IMR-90 (cell line): ENCODE results near the gene KCNQ5. TPM values are rescaled to one million over a fixed set of nuclear protein-coding genes. Genes with fewer than 3 reads are reported as not detected.
A peak's percentile ranks its signal among the peaks of the same experiment; 100 is the strongest.

Experiments used
- ATAC-seq: fragments of 200-7000 bp; cut with Tn5 transposase; 2 replicates; pipeline ENCODE4 v1.9.1; 2020; ENCODE audit warnings: low read depth, mild to moderate bottlenecking, moderate library complexity
- BruUV-seq: library from RNA; stranded (reverse); fragments of 400-500 nt; replicated peaks from 2 replicates; lab custom pipeline; 2021; lab: Mats Ljungman, UMichigan
- CTCF ChIA-PET: fragments of 300-600 bp; formaldehyde crosslinking; extraction: SDS; loops from one replicate; lab custom pipeline; 2021; ENCODE audit warnings: antibody characterized with exemption; lab: Yijun Ruan, JAX
- POLR2A ChIA-PET: fragments of 300-600 bp; sonication (Branson Sonifier 250); formaldehyde crosslinking; loops from one replicate; lab custom pipeline; 2022; ENCODE audit warnings: antibody characterized with exemption; ENCODE audit not compliant: unreplicated experiment; lab: Charles Lee
- DNase-seq: peaks from one replicate; pipeline ENCODE4 v3.0.0; 2013
- H2AFZ ChIP-seq: replicated peaks from 2 replicates; pipeline ENCODE3; 2013; ENCODE audit warnings: low read length, mild to moderate bottlenecking; ENCODE audit not compliant: poor library complexity
- H2AK5ac ChIP-seq: 2 replicates; pipeline ENCODE4 v1.6.1; 2013; ENCODE audit warnings: low read depth, low read length, inconsistent platforms
- H2AK9ac ChIP-seq: replicated peaks from 2 replicates; pipeline ENCODE3; 2013; ENCODE audit warnings: mild to moderate bottlenecking, low read depth, low read length, moderate library complexity; ENCODE audit not compliant: poor library complexity
- H2BK120ac ChIP-seq: 2 replicates; pipeline ENCODE4 v1.6.1; 2013; ENCODE audit warnings: low read depth, low read length, inconsistent platforms
- H2BK15ac ChIP-seq: 3 replicates; pipeline ENCODE4 v1.6.1; 2013; ENCODE audit warnings: low read depth, low read length, inconsistent platforms
- H2BK20ac ChIP-seq: 2 replicates; pipeline ENCODE4 v1.6.1; 2013; ENCODE audit warnings: low read depth, mild to moderate bottlenecking, inconsistent platforms, low read length, moderate library complexity
- H2BK5ac ChIP-seq: 2 replicates; pipeline ENCODE4 v1.6.1; 2013; ENCODE audit warnings: mild to moderate bottlenecking, low read depth, low read length, inconsistent platforms; ENCODE audit not compliant: poor library complexity, severe bottlenecking
- H3K14ac ChIP-seq: replicated peaks from 2 replicates; pipeline ENCODE4 v1.6.1; 2013; ENCODE audit warnings: low read depth, low read length, inconsistent platforms
- H3K18ac ChIP-seq: 2 replicates; pipeline ENCODE4 v1.6.1; 2013; ENCODE audit warnings: low read depth, low read length, control low read depth
- H3K23ac ChIP-seq: 2 replicates; pipeline ENCODE4 v1.6.1; 2013; ENCODE audit warnings: low read depth, low read length, inconsistent platforms
- H3K27ac ChIP-seq: 2 replicates; pipeline ENCODE4 v1.5.1; 2013; ENCODE audit warnings: mild to moderate bottlenecking, control low read depth, low read length; ENCODE audit not compliant: insufficient read depth
- H3K27me3 ChIP-seq: 2 replicates; pipeline ENCODE4 v1.6.1; 2013; ENCODE audit warnings: low read length; ENCODE audit not compliant: control insufficient read depth, insufficient read depth
- H3K36me3 ChIP-seq: 2 replicates; pipeline ENCODE4 v1.6.1; 2013; ENCODE audit warnings: low read length, mixed read lengths; ENCODE audit not compliant: control insufficient read depth, insufficient read depth
- H3K4ac ChIP-seq: 2 replicates; pipeline ENCODE4 v1.6.1; 2013; ENCODE audit warnings: low read depth, low read length, inconsistent platforms
- H3K4me1 ChIP-seq: 2 replicates; pipeline ENCODE4 v1.6.1; 2013; ENCODE audit warnings: low read length, mixed read lengths; ENCODE audit not compliant: control insufficient read depth, insufficient read depth
- H3K4me2 ChIP-seq: 2 replicates; pipeline ENCODE4 v1.6.1; 2013; ENCODE audit warnings: low read depth, mild to moderate bottlenecking, control low read depth, low read length, moderate library complexity
- H3K4me3 ChIP-seq: 2 replicates; pipeline ENCODE4 v1.5.1; 2013; ENCODE audit warnings: low read depth, mild to moderate bottlenecking, control low read depth, low read length, moderate library complexity; ENCODE audit not compliant: insufficient read depth
- H3K56ac ChIP-seq: 2 replicates; pipeline ENCODE4 v1.6.1; 2013; ENCODE audit warnings: low read length, inconsistent platforms; ENCODE audit not compliant: insufficient read depth; ENCODE audit errors: extremely low read depth
- H3K79me1 ChIP-seq, 2 experiments: 2 replicates each; pipeline ENCODE4 v1.6.1; 2013; ENCODE audit warnings: low read length in 2 of 2, inconsistent platforms in 1 of 2, low read depth in 1 of 2
- H3K9ac ChIP-seq: 2 replicates; pipeline ENCODE4 v1.6.1; 2013; ENCODE audit warnings: low read depth, low read length, control low read depth
- H3K9me1 ChIP-seq: 2 replicates; pipeline ENCODE4 v1.6.1; 2013; ENCODE audit warnings: low read length, inconsistent platforms; ENCODE audit not compliant: insufficient read depth
- H3K9me3 ChIP-seq: 2 replicates; pipeline ENCODE4 v1.6.1; 2013; ENCODE audit warnings: low read length; ENCODE audit not compliant: control insufficient read depth, insufficient read depth
- H4K20me1 ChIP-seq: 2 replicates; pipeline ENCODE4 v1.6.1; 2013; ENCODE audit warnings: low read length, inconsistent platforms; ENCODE audit not compliant: insufficient read depth
- H4K5ac ChIP-seq: 2 replicates; pipeline ENCODE4 v1.6.1; 2013; ENCODE audit warnings: mild to moderate bottlenecking, low read depth, low read length, control low read depth
- H4K8ac ChIP-seq, 2 experiments: 2 replicates each; pipeline ENCODE4 v1.6.1; 2013; ENCODE audit warnings: low read depth in 2 of 2, low read length in 2 of 2, control low read depth in 1 of 2, inconsistent platforms in 1 of 2
- H4K91ac ChIP-seq: 2 replicates; pipeline ENCODE4 v1.6.1; 2013; ENCODE audit warnings: low read depth, low read length, inconsistent platforms; ENCODE audit not compliant: insufficient read depth
- MAFK ChIP-seq: IDR thresholded peaks from 2 replicates; pipeline ENCODE4 v1.6.1; 2012; ENCODE audit warnings: low read depth, low read length, improper control_type of control experiment
- MAZ ChIP-seq: IDR thresholded peaks from 2 replicates; pipeline ENCODE4 v1.6.1; 2012; ENCODE audit warnings: low read depth, mild to moderate bottlenecking, low read length, improper control_type of control experiment, moderate library complexity, borderline replicate concordance
- WGBS, 2 experiments: methylation state at CpG; one replicate each; pipeline versions ENCODE4 v1.1.5 to v1.1.7; 2013; ENCODE audit warnings: missing lambda C conversion rate in 2 of 2; ENCODE audit not compliant: insufficient read length in 1 of 2; ENCODE audit errors: extremely low coverage in 2 of 2; 5-methylcytosine and 5-hydroxymethylcytosine counted together
- dilution Hi-C: fragments of 300-500 bp; cut with HindIII; formaldehyde crosslinking; loops from one replicate; pipeline ENCODE4 v1.14.3; 2018; ENCODE audit warnings: low sequenced_read_pairs; ENCODE audit not compliant: unreplicated experiment
- in situ Hi-C: fragments of 300-500 bp; cut with MboI; formaldehyde crosslinking; loops from 3 replicates; pipeline ENCODE4 v1.14.3; 2019; ENCODE audit warnings: low sequenced_read_pairs, inconsistent platforms, mixed read lengths
- intact Hi-C: fragments of 100-400 bp; cut with micrococcal nuclease; formaldehyde crosslinking; loops from 2 replicates; pipeline ENCODE4 v1.10.0; 2022
- polyA plus RNA-seq, 3 experiments: library from polyadenylated mRNA; depleted of rRNA; stranded (reverse); fragments of >200 nt; gene quantifications; 2 replicates each; pipeline ENCODE4 v1.2.3, GENCODE V29; 2012; ENCODE audit warnings: low replicate concordance in 1 of 3
- total RNA-seq: library from RNA; depleted of rRNA; stranded (reverse); fragments of >200 nt; gene quantifications from 2 replicates; pipeline ENCODE4 v1.2.3, GENCODE V29; 2012

KCNQ5 gene
- total and polyA plus RNA-seq, 2 of the 4 experiments (the other 2 are of a cell fraction) = 0.75 to 1.3 TPM

GRCh38 chr6:72816022-72816421, 194.2 kb downstream of the KCNQ5 start:
- Histone ChIP-seq H4K91ac (no peak overlapping the region), H3K14ac (no peak overlapping the region), H4K5ac (no peak overlapping the region), H2AK5ac (no peak overlapping the region), H2BK15ac (no peak overlapping the region), H4K20me1 (no peaks in the 10 kb centered on the region), H3K4me2 (no peak overlapping the region), H3K27ac (no peak overlapping the region), H3K4me3 (no peak overlapping the region), H3K9me3 (no peaks in the 10 kb centered on the region), H3K56ac (no peak overlapping the region), H3K79me1 (no peaks in the 10 kb centered on the region; a peak in 1 of 4 replicates), H3K4ac (no peak overlapping the region), H4K8ac (no peak overlapping the region), H3K18ac (no peak overlapping the region), H2AFZ (no peak overlapping the region), H2AK9ac (no peak overlapping the region), H3K9ac (no peak overlapping the region), H2BK20ac (no peak overlapping the region), H3K36me3 (no peaks in the 10 kb centered on the region), H3K27me3 (no peaks in the 10 kb centered on the region), H3K9me1 (0 out of 2 replicates have a peak, but pooled peaks cover 7% of the 10 kb centered on the region), H2BK120ac (no peak overlapping the region), H2BK5ac (no peak overlapping the region), H3K23ac (no peak overlapping the region), H3K4me1 (peaks cover 9% of the 10 kb centered on the region)
- DNase-seq (no peak), ATAC-seq (no peak)
- in situ Hi-C loops = no loop called here
- TF ChIP-seq MAZ = no peak
- TF ChIP-seq MAFK = peak; percentile 56; the same call in 1 of the 2 replicates
- POLR2A ChIA-PET = no interaction called here
- intact Hi-C loops = no loop called here
- CTCF ChIA-PET = no interaction called here
- no CpG with 5 or more reads among the region's 1 CpG for WGBS, 2 experiments
- dilution Hi-C loops = no loop called here
- no TSS peak for BruUV-seq
